Stimulated activated CD4-positive, alpha-beta T cell treated with anti-CD3 and anti-CD28 coated beads, Interleukin-2, amount 100 ng/mL, for 24 hours (primary cell): ENCODE measurements around the gene TTLL7.
A peak's percentile ranks its signal among the peaks of the same experiment; 100 is the strongest.

Source experiments
- DNase-seq, 2 donors: peaks; one replicate each; pipeline ENCODE4 v3.0.0-alpha.2; 2020

Gene TTLL7

GRCh38 chr1:83998498-83999315 is at the start of gene TTLL7:
TSS of gene TTLL7 (minus strand) at chr1:83999132. CDS start at chr1:83952211, 46,921 bp downstream.
- peak; percentile 62 to 72 for DNase-seq

- DNase-seq = no peak
Measured at GRCh38 chr1:84042461-84042860, 43.5 kb upstream of the TTLL7 start.

- no peak for DNase-seq
Measured at GRCh38 chr1:84037758-84038611, 39.1 kb upstream of the TTLL7 start.

- DNase-seq = no peak
Measured at GRCh38 chr1:84031802-84032327, 32.9 kb upstream of the TTLL7 start.

GRCh38 chr1:84027368-84027767 is 28.4 kb upstream of the TTLL7 start:
- no peak for DNase-seq

GRCh38 chr1:84025966-84026365 is 27.0 kb upstream of the TTLL7 start:
- DNase-seq = no peak

- no peak for DNase-seq
Measured at GRCh38 chr1:84021822-84022221, 22.9 kb upstream of the TTLL7 start.

GRCh38 chr1:84020151-84020550 is 21.2 kb upstream of the TTLL7 start:
- DNase-seq = no peak

- no peak for DNase-seq
Measured at GRCh38 chr1:84019217-84019616, 20.3 kb upstream of the TTLL7 start.

GRCh38 chr1:84013708-84014107 is 14.8 kb upstream of the TTLL7 start:
- no peak for DNase-seq

- DNase-seq = no peak
Measured at GRCh38 chr1:84012018-84012417, 13.1 kb upstream of the TTLL7 start.

GRCh38 chr1:84010136-84010535 is 11.2 kb upstream of the TTLL7 start:
- DNase-seq = no peak

GRCh38 chr1:84008631-84009030 is 9.7 kb upstream of the TTLL7 start:
- no peak for DNase-seq

- no peak for DNase-seq
Measured at GRCh38 chr1:84006591-84006990, 7.7 kb upstream of the TTLL7 start.

- no peak for DNase-seq
Measured at GRCh38 chr1:84001501-84001900, 2.6 kb upstream of the TTLL7 start.

GRCh38 chr1:84000954-84001495 is 2.1 kb upstream of the TTLL7 start:
- DNase-seq = no peak

GRCh38 chr1:84000196-84000885 is 1.4 kb upstream of the TTLL7 start:
- DNase-seq = no peak

GRCh38 chr1:83999316-83999819 is 436 bp upstream of the TTLL7 start:
- DNase-seq = no peak

- DNase-seq = no peak
Measured at GRCh38 chr1:83998205-83998497, 781 bp downstream of the TTLL7 start.

- no peak for DNase-seq
Measured at GRCh38 chr1:83997631-83998030, 1.3 kb downstream of the TTLL7 start.

- no peak for DNase-seq
Measured at GRCh38 chr1:83996621-83997020, 2.3 kb downstream of the TTLL7 start.

- DNase-seq = no peak
Measured at GRCh38 chr1:83996191-83996590, 2.7 kb downstream of the TTLL7 start.

GRCh38 chr1:83995649-83996048 is 3.3 kb downstream of the TTLL7 start:
- no peak for DNase-seq
